Hematopoietic multipotent progenitor cell (in vitro differentiated cells): ENCODE measurements around the gene PRKCSH. TPM values are rescaled to one million over a fixed set of nuclear protein-coding genes. Genes with fewer than 3 reads are reported as not detected.
A peak's percentile ranks its signal among the peaks of the same experiment; 100 is the strongest.
"Not testable (repeated sequence)": the region's sequence is repeated elsewhere in the genome, so short reads cannot be mapped to it uniquely, and the experiment has no call there.

ENCODE experiments used
- DNase-seq, 3 donors: peaks; one replicate each; pipeline ENCODE4 v3.0.0-alpha.2; 2011 to 2015; ENCODE audit warnings: low read depth in 2 of 3, low spot score in 2 of 3
- total RNA-seq: library from RNA; depleted of rRNA; stranded (reverse); fragments of >200 nt; gene quantifications from one replicate; pipeline ENCODE4 v1.2.3, GENCODE V29; 2012

Gene PRKCSH
- 221 TPM for total RNA-seq

GRCh38 chr19:11435057-11435832 is at the start of gene PRKCSH, which contains the start of gene ODAD3:
PRKCSH (plus strand) TSS chr19:11435635; CDS start chr19:11436118, 483 bp downstream.
ODAD3 (minus strand) TSS chr19:11435121; CDS start chr19:11435016, 105 bp downstream.
- DNase-seq = peak; percentile 97 to 100 (median 100)

- peak in 2 of 3 donors; percentile 46 to 72 for DNase-seq
These were observed 48.0 kb upstream of the PRKCSH start for GRCh38 chr19:11387162-11388034.

- no peak for DNase-seq
These were observed 45.1 kb upstream of the PRKCSH start for GRCh38 chr19:11390359-11390758.

GRCh38 chr19:11390933-11391680 is 44.3 kb upstream of the PRKCSH start:
- DNase-seq = no peak

GRCh38 chr19:11397089-11397610 is 38.3 kb upstream of the PRKCSH start:
- no peak for DNase-seq

GRCh38 chr19:11399667-11400066 is 35.8 kb upstream of the PRKCSH start:
- no peak for DNase-seq

- DNase-seq = no peak
These were observed 34.6 kb upstream of the PRKCSH start for GRCh38 chr19:11400798-11401197.

- no peak for DNase-seq
These were observed 33.5 kb upstream of the PRKCSH start for GRCh38 chr19:11401808-11402543.

- no peak for DNase-seq
These were observed 30.7 kb upstream of the PRKCSH start for GRCh38 chr19:11404588-11405222.

- DNase-seq = peak in 2 of 3 donors; percentile 21 to 33
These were observed 29.4 kb upstream of the PRKCSH start for GRCh38 chr19:11405846-11406643.

- not testable (repeated sequence) for DNase-seq
These were observed 28.7 kb upstream of the PRKCSH start for GRCh38 chr19:11406703-11407236.

- no peak for DNase-seq
These were observed 26.8 kb upstream of the PRKCSH start for GRCh38 chr19:11408591-11408990.

- no peak for DNase-seq
These were observed 24.8 kb upstream of the PRKCSH start for GRCh38 chr19:11410682-11411081.

GRCh38 chr19:11414544-11414943 is 20.9 kb upstream of the PRKCSH start:
- no peak for DNase-seq

- DNase-seq = no peak
These were observed 18.9 kb upstream of the PRKCSH start for GRCh38 chr19:11416346-11417052.

GRCh38 chr19:11418094-11418548 is 17.3 kb upstream of the PRKCSH start:
- no peak for DNase-seq
